HCEC 1CT (cell line): Measurements from ENCODE around the gene FBXL2.
A peak's percentile ranks its signal among the peaks of the same experiment; 100 is the strongest.
"Not testable (repeated sequence)": the region's sequence is repeated elsewhere in the genome, so short reads cannot be mapped to it uniquely, and the experiment has no call there.

Experiments used
- DNase-seq: peaks from one replicate; pipeline ENCODE4 v3.0.0-alpha.2; 2017

FBXL2 gene

GRCh38 chr3:33388374-33389100, 111.3 kb downstream of the FBXL2 start:
- DNase-seq: no peak

GRCh38 chr3:33389908-33390307, 112.7 kb downstream of the FBXL2 start:
- no peak for DNase-seq

GRCh38 chr3:33391255-33391995, 114.2 kb downstream of the FBXL2 start:
- no peak for DNase-seq

- DNase-seq: no peak
These were observed 114.9 kb downstream of the FBXL2 start for GRCh38 chr3:33392144-33392543.

GRCh38 chr3:33392703-33393125, 115.5 kb downstream of the FBXL2 start:
- peak; percentile 93 for DNase-seq

- no peak for DNase-seq
These were observed 117.3 kb downstream of the FBXL2 start for GRCh38 chr3:33394403-33395054.

- no peak for DNase-seq
These were observed 118.7 kb downstream of the FBXL2 start for GRCh38 chr3:33395900-33396299.

GRCh38 chr3:33398410-33398809, 121.2 kb downstream of the FBXL2 start:
- DNase-seq: no peak

GRCh38 chr3:33401781-33402180, 124.5 kb downstream of the FBXL2 start:
- DNase-seq: no peak

- DNase-seq: no peak
These were observed 125.7 kb downstream of the FBXL2 start for GRCh38 chr3:33402936-33403335.

- no peak for DNase-seq
These were observed 126.5 kb downstream of the FBXL2 start for GRCh38 chr3:33403756-33404155.

GRCh38 chr3:33410816-33411215, 133.6 kb downstream of the FBXL2 start:
- not testable (repeated sequence) for DNase-seq

GRCh38 chr3:33417066-33417673, 139.9 kb downstream of the FBXL2 start:
- peak; percentile 75 for DNase-seq

GRCh38 chr3:33419948-33420347, 142.7 kb downstream of the FBXL2 start:
- DNase-seq: no peak

- DNase-seq: no peak
These were observed 143.7 kb downstream of the FBXL2 start for GRCh38 chr3:33420966-33421365.

- no peak for DNase-seq
These were observed 147.6 kb downstream of the FBXL2 start for GRCh38 chr3:33424606-33425452.

GRCh38 chr3:33425453-33425852, 148.2 kb downstream of the FBXL2 start:
- DNase-seq: no peak

- DNase-seq: no peak
These were observed 148.8 kb downstream of the FBXL2 start for GRCh38 chr3:33426068-33426467.

- no peak for DNase-seq
These were observed 149.5 kb downstream of the FBXL2 start for GRCh38 chr3:33426630-33427317.

GRCh38 chr3:33428734-33429133, 151.5 kb downstream of the FBXL2 start:
- DNase-seq: no peak

- not testable (repeated sequence) for DNase-seq
These were observed 152.1 kb downstream of the FBXL2 start for GRCh38 chr3:33429306-33429705.

- no peak for DNase-seq
These were observed 152.8 kb downstream of the FBXL2 start for GRCh38 chr3:33430061-33430460.
